ENCODE results near the gene NTRK3.

DNA sequence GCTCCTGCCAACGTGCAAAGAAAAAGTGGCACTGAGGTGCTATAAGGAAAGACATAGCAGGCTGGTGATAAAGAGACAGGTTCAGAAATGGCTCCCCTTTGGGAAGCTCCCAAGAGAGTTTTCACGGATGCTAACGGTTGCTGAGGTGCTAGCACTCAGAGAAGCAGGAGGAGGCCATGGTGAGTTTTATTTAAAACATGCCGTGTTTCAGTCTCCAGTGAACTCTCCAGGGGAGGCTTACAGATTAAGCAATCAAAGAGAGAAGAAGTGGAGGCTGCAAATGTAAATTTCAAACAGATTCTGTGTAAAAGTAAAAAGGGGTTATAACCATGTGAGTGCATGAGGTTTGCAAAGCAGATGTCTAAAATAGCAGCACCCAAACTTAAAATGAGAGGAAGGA lies 346.2 kb downstream of the NTRK3 start:
- TF ChIP-seq CTCF (optimal IDR thresholded peaks at IDR 0.05 in 1 of 3, IDR thresholded peaks at IDR 0.05 in 1 of 3, conservative IDR thresholded peaks at IDR 0.05 in 1 of 3; ENCODE audit: extremely low read depth in 1 of 3, insufficient read depth in 2 of 3, low read length in 3 of 3): no peak
- TF ChIP-seq EZH2 (IDR thresholded peaks at IDR 0.05; ENCODE audit: low read length): no peak
